Cardiac muscle cell (in vitro differentiated cells and primary cell): ENCODE measurements around the gene MAP4K3. TPM values are rescaled to one million over a fixed set of nuclear protein-coding genes. Genes with fewer than 3 reads are reported as not detected.

Source experiments
- DNase-seq, 2 donors: peaks; one replicate each; pipeline versions ENCODE4 v3.0.0 to v3.0.0-alpha.2; 2010 to 2017; ENCODE audit warnings: low read depth in 1 of 2, low spot score in 1 of 2
- H3K27ac ChIP-seq: fragments of 200-600 bp; sonication (generic); 2 replicates; pipeline ENCODE4 v1.5.1; 2016
- H3K27me3 ChIP-seq: fragments of 200-600 bp; sonication (generic); 2 replicates; pipeline ENCODE4 v1.6.0; 2016; ENCODE audit warnings: control low read depth
- H3K36me3 ChIP-seq: fragments of 200-600 bp; sonication (generic); 2 replicates; pipeline ENCODE4 v1.5.1; 2016; ENCODE audit warnings: control low read depth
- H3K4me1 ChIP-seq: fragments of 200-600 bp; sonication (generic); 2 replicates; pipeline ENCODE4 v1.8.1; 2017; ENCODE audit warnings: low read depth, mild to moderate bottlenecking, mixed run types
- H3K4me3 ChIP-seq: fragments of 200-600 bp; sonication (generic); 2 replicates; pipeline ENCODE4 v1.5.1; 2016; ENCODE audit warnings: mild to moderate bottlenecking
- H3K9me3 ChIP-seq: fragments of 200-600 bp; sonication (generic); 2 replicates; pipeline ENCODE4 v1.5.1; 2017; ENCODE audit warnings: low read depth, mild to moderate bottlenecking, control low read depth
- CTCF ChIP-seq: IDR thresholded peaks from 2 replicates; pipeline ENCODE4 v1.5.1; 2012; ENCODE audit warnings: low read depth, mild to moderate bottlenecking, low read length
- polyA plus RNA-seq: library from polyadenylated mRNA; unstranded; fragments of >200 nt; fragmentation: Nextera tagmentation; extraction: Ambion mirVana; gene quantifications from 2 replicates; pipeline ENCODE4 v1.2.1, GENCODE V29; 2016
- total RNA-seq: library from RNA; depleted of rRNA; stranded (reverse); fragments of >200 nt; gene quantifications from 2 replicates; pipeline ENCODE4 v1.2.3, GENCODE V29; 2016

Gene MAP4K3
- total and polyA plus RNA-seq, 2 experiments from 2014 or later, result 34.6 to 56.7 TPM

- H3K27me3 ChIP-seq, result no peaks in the 10 kb centered on the region
- H3K27ac ChIP-seq, result no peak overlapping the region
- peaks cover 70% of the 10 kb centered on the region for H3K36me3 ChIP-seq
- no peak for TF ChIP-seq CTCF
- no peaks in the 10 kb centered on the region for H3K4me1 ChIP-seq
- no peak for DNase-seq
- no peak overlapping the region for H3K4me3 ChIP-seq
- no peaks in the 10 kb centered on the region for H3K9me3 ChIP-seq
Measured at GRCh38 chr2:39290433-39290832, 146.7 kb downstream of the MAP4K3 start.

- Histone ChIP-seq H3K4me3 (no peak overlapping the region), H3K4me1 (no peaks in the 10 kb centered on the region), H3K27me3 (no peaks in the 10 kb centered on the region), H3K27ac (no peak overlapping the region), H3K36me3 (peaks cover 77% of the 10 kb centered on the region), H3K9me3 (no peaks in the 10 kb centered on the region)
- TF ChIP-seq CTCF, result no peak
- no peak for DNase-seq
Measured at GRCh38 chr2:39289609-39290008, 147.5 kb downstream of the MAP4K3 start.

GRCh38 chr2:39283561-39283960 lies 153.5 kb downstream of the MAP4K3 start:
- DNase-seq, result no peak
- H3K36me3 ChIP-seq, result peaks cover 56% of the 10 kb centered on the region
- H3K4me3 ChIP-seq, result no peak overlapping the region
- no peak for TF ChIP-seq CTCF
- H3K4me1 ChIP-seq, result no peaks in the 10 kb centered on the region
- no peaks in the 10 kb centered on the region for H3K27me3 ChIP-seq
- no peak overlapping the region for H3K27ac ChIP-seq
- H3K9me3 ChIP-seq, result no peaks in the 10 kb centered on the region

GRCh38 chr2:39281391-39281790 lies 155.7 kb downstream of the MAP4K3 start:
- Histone ChIP-seq H3K9me3 (no peaks in the 10 kb centered on the region), H3K4me3 (no peak overlapping the region), H3K36me3 (peaks cover 57% of the 10 kb centered on the region), H3K4me1 (no peaks in the 10 kb centered on the region), H3K27ac (no peak overlapping the region), H3K27me3 (no peaks in the 10 kb centered on the region)
- no peak for DNase-seq
- no peak for TF ChIP-seq CTCF

GRCh38 chr2:39275016-39275415 lies 162.1 kb downstream of the MAP4K3 start:
- no peak for TF ChIP-seq CTCF

GRCh38 chr2:39269941-39270340 lies 167.1 kb downstream of the MAP4K3 start:
- Histone ChIP-seq H3K4me1 (no peaks in the 10 kb centered on the region), H3K9me3 (no peaks in the 10 kb centered on the region), H3K36me3 (peaks cover 38% of the 10 kb centered on the region), H3K27ac (no peak overlapping the region), H3K4me3 (no peak overlapping the region), H3K27me3 (no peaks in the 10 kb centered on the region)
- DNase-seq, result no peak
- TF ChIP-seq CTCF, result no peak

More at GRCh38 chr2:39275016-39275415, 162.1 kb downstream of the MAP4K3 start:
- H3K4me1 ChIP-seq, result no peaks in the 10 kb centered on the region
- DNase-seq, result no peak
- H3K9me3 ChIP-seq, result no peaks in the 10 kb centered on the region
- H3K27me3 ChIP-seq, result no peaks in the 10 kb centered on the region
- no peak overlapping the region for H3K4me3 ChIP-seq
- H3K36me3 ChIP-seq, result peaks cover 54% of the 10 kb centered on the region
- no peak overlapping the region for H3K27ac ChIP-seq
